ENCODE results near the gene WNT10A. TPM values are rescaled to one million over a fixed set of nuclear protein-coding genes. Genes with fewer than 3 reads are reported as not detected.

Gene WNT10A
- total RNA-seq, 1 donor from 2014 or later, result not detected

GRCh38 chr2:218896501-218897393 lies 16.1 kb downstream of the WNT10A start:
- no peak overlapping the region for H3K27ac ChIP-seq (replicated peaks)
- no peaks in the 10 kb centered on the region for H3K9me3 ChIP-seq (replicated peaks)
- peaks cover 35% of the 10 kb centered on the region for H3K4me1 ChIP-seq
- peaks cover 97% of the 10 kb centered on the region for H3K27me3 ChIP-seq (ENCODE audit: low read depth)
- no peak overlapping the region for H3K4me3 ChIP-seq
- TF ChIP-seq CTCF (IDR thresholded peaks at IDR 0.05; ENCODE audit: borderline replicate concordance), result no peak
- no peaks in the 10 kb centered on the region for H3K36me3 ChIP-seq
- intact Hi-C loops (cut with micrococcal nuclease), result no loop called here
- no peak for DNase-seq

GRCh38 chr2:218897394-218898108 lies 16.9 kb downstream of the WNT10A start:
- Histone ChIP-seq H3K27me3 (ENCODE audit: low read depth) (peaks cover 100% of the 10 kb centered on the region), H3K9me3 (replicated peaks) (no peaks in the 10 kb centered on the region), H3K36me3 (no peaks in the 10 kb centered on the region), H3K27ac (replicated peaks) (no peak overlapping the region), H3K4me1 (peaks cover 33% of the 10 kb centered on the region), H3K4me3 (peak overlapping the region; percentile 46)
- DNase-seq, result no peak
- no peak for TF ChIP-seq CTCF (IDR thresholded peaks at IDR 0.05; ENCODE audit: borderline replicate concordance)
- intact Hi-C loops (cut with micrococcal nuclease), result no loop called here

- intact Hi-C loops (cut with micrococcal nuclease), result no loop called here
- Histone ChIP-seq H3K27ac (replicated peaks) (no peak overlapping the region), H3K9me3 (replicated peaks) (no peaks in the 10 kb centered on the region), H3K4me1 (peaks cover 27% of the 10 kb centered on the region), H3K4me3 (peak overlapping the region; percentile 46), H3K36me3 (no peaks in the 10 kb centered on the region), H3K27me3 (ENCODE audit: low read depth) (peaks cover 100% of the 10 kb centered on the region)
- peak; percentile 94 for TF ChIP-seq CTCF (IDR thresholded peaks at IDR 0.05; ENCODE audit: borderline replicate concordance)
- DNase-seq, result peak; percentile 67
Measured at GRCh38 chr2:218898109-218898878, 17.6 kb downstream of the WNT10A start.

- Histone ChIP-seq H3K36me3 (no peaks in the 10 kb centered on the region), H3K4me3 (no peak overlapping the region), H3K27me3 (ENCODE audit: low read depth) (peaks cover 100% of the 10 kb centered on the region), H3K4me1 (peaks cover 24% of the 10 kb centered on the region), H3K27ac (replicated peaks) (no peak overlapping the region), H3K9me3 (replicated peaks) (no peaks in the 10 kb centered on the region)
- DNase-seq, result no peak
- intact Hi-C loops (cut with micrococcal nuclease), result no loop called here
- no peak for TF ChIP-seq CTCF (IDR thresholded peaks at IDR 0.05; ENCODE audit: borderline replicate concordance)
Measured at GRCh38 chr2:218899147-218899546, 18.5 kb downstream of the WNT10A start.

GRCh38 chr2:218902427-218902826 lies 21.8 kb downstream of the WNT10A start:
- Histone ChIP-seq H3K4me1 (peaks cover 15% of the 10 kb centered on the region), H3K9me3 (replicated peaks) (no peaks in the 10 kb centered on the region), H3K4me3 (no peak overlapping the region), H3K36me3 (no peaks in the 10 kb centered on the region), H3K27me3 (ENCODE audit: low read depth) (peaks cover 92% of the 10 kb centered on the region), H3K27ac (replicated peaks) (no peak overlapping the region)
- intact Hi-C loops (cut with micrococcal nuclease), result no loop called here
- TF ChIP-seq CTCF (IDR thresholded peaks at IDR 0.05; ENCODE audit: borderline replicate concordance), result no peak
- no peak for DNase-seq
